Sigmoid colon (tissue), 7 donors: ENCODE data around the gene PRDM16. TPM values are rescaled to one million over a fixed set of nuclear protein-coding genes. Genes with fewer than 3 reads are reported as not detected.

Experiments
- DNase-seq: peaks from one replicate; pipeline ENCODE4 v3.0.0-alpha.2; 2019
- H3K27ac ChIP-seq, 4 donors: fragments of 200-600 bp; sonication (generic); one replicate each; pipeline ENCODE4 v1.5.1; 2016 to 2019; ENCODE audit warnings: mild to moderate bottlenecking in 1 of 4
- H3K27me3 ChIP-seq, 3 donors: fragments of 200-600 bp; sonication (generic); one replicate each; pipeline ENCODE4 v1.5.1; 2019; ENCODE audit warnings: mild to moderate bottlenecking in 1 of 3
- H3K36me3 ChIP-seq, 4 donors: fragments of 200-600 bp; sonication (generic); one replicate each; pipeline ENCODE4 v1.5.1; 2016 to 2019
- H3K4me1 ChIP-seq, 4 donors: fragments of 200-600 bp; sonication (generic); one replicate each; pipeline ENCODE4 v1.5.1; 2017 to 2019
- H3K4me3 ChIP-seq, 4 donors: fragments of 200-600 bp; sonication (generic); one replicate each; pipeline ENCODE4 v1.5.1; 2017 to 2019; ENCODE audit warnings: mild to moderate bottlenecking in 2 of 4, moderate library complexity in 1 of 4
- H3K9me3 ChIP-seq, 4 donors: fragments of 200-600 bp in 3 of 4; sonication (generic) in 3 of 4; one replicate each; pipeline versions ENCODE4 v1.5.1 to v1.6.1; 2013 to 2019
- EP300 ChIP-seq, 4 donors: sonication (generic); formaldehyde crosslinking; IDR thresholded peaks; one replicate each; pipeline ENCODE4 v1.6.1; 2017; ENCODE audit warnings: antibody characterized with exemption in 4 of 4
- POLR2A ChIP-seq, 2 donors: fragments of 450-650 bp; IDR thresholded peaks; one replicate each; pipeline ENCODE4 v1.6.1; 2016; ENCODE audit warnings: antibody characterized with exemption in 2 of 2, mild to moderate bottlenecking in 2 of 2, moderate library complexity in 2 of 2
- POLR2AphosphoS5 ChIP-seq, 4 donors: sonication (generic); formaldehyde crosslinking; IDR thresholded peaks; one replicate each; pipeline ENCODE4 v1.6.1; 2017; ENCODE audit warnings: antibody characterized with exemption in 4 of 4
- WGBS, 2 donors: extraction: QIAGEN DNeasy Blood & Tissue Kit; methylation state at CpG; one replicate each; pipeline ENCODE4 v1.1.7; 2013; 5-methylcytosine and 5-hydroxymethylcytosine counted together
- intact Hi-C: fragments of 100-400 bp; cut with DNase I; formaldehyde crosslinking; loops from one replicate; pipeline ENCODE4 v1.15.1; 2023
- polyA plus RNA-seq, 3 donors: library from polyadenylated mRNA; stranded (reverse); fragments of 200-250 nt; gene quantifications; one replicate each; pipeline ENCODE4 v1.2.3, GENCODE V29; 2013
- total RNA-seq, 4 donors: library from RNA; depleted of rRNA; stranded (reverse); fragments of >200 nt; gene quantifications; one replicate each; pipeline ENCODE4 v1.1.0, GENCODE V29; 2016
- TF ChIP-seq, protein P1 (sequence below), 4 experiments: fragments of 450-650 bp in 3 of 4; fragments of 200-600 bp in 1 of 4; IDR thresholded peaks; one replicate each; pipeline ENCODE4 v1.5.1; 2016 to 2019; ENCODE audit warnings: antibody characterized with exemption in 4 of 4, mild to moderate bottlenecking in 3 of 4, moderate library complexity in 2 of 4
- donor health status: healthy with polysubstance abuse.
- donor health status: Bipolar disorder and iron deficiency.
- donor health status: healthy.

PRDM16 gene
- total and polyA plus RNA-seq, 7 donors: under 0.01 to 1.7 (median 0.49) TPM

GRCh38 chr1:3190256-3191041 is 121.4 kb downstream of the PRDM16 start:
- H3K4me1 ChIP-seq: peaks cover 0 to 12% (median 11%) of the 10 kb centered on the region in 4 donors
- no peak overlapping the region for H3K27ac ChIP-seq
- H3K36me3 ChIP-seq: no peaks in the 10 kb centered on the region
- no peaks in the 10 kb centered on the region for H3K9me3 ChIP-seq
- intact Hi-C loops: no loop called here
- TF ChIP-seq POLR2A (IDR thresholded peaks at IDR 0.05) (no peak), POLR2AphosphoS5 (IDR thresholded peaks at IDR 0.05) (no peak), EP300 (IDR thresholded peaks at IDR 0.05) (no peak)
- TF ChIP-seq, protein P1, sequence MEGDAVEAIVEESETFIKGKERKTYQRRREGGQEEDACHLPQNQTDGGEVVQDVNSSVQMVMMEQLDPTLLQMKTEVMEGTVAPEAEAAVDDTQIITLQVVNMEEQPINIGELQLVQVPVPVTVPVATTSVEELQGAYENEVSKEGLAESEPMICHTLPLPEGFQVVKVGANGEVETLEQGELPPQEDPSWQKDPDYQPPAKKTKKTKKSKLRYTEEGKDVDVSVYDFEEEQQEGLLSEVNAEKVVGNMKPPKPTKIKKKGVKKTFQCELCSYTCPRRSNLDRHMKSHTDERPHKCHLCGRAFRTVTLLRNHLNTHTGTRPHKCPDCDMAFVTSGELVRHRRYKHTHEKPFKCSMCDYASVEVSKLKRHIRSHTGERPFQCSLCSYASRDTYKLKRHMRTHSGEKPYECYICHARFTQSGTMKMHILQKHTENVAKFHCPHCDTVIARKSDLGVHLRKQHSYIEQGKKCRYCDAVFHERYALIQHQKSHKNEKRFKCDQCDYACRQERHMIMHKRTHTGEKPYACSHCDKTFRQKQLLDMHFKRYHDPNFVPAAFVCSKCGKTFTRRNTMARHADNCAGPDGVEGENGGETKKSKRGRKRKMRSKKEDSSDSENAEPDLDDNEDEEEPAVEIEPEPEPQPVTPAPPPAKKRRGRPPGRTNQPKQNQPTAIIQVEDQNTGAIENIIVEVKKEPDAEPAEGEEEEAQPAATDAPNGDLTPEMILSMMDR (IDR thresholded peaks at IDR 0.05): no peak
- peaks cover 0 to 17% (median 10%) of the 10 kb centered on the region in 3 donors for H3K27me3 ChIP-seq
- no peak for DNase-seq
- 85% methylated on average over 32 of the region's 32 CpGs for WGBS, 2 donors
- no peak overlapping the region for H3K4me3 ChIP-seq

- intact Hi-C loops: no loop called here
- no peak overlapping the region for H3K4me3 ChIP-seq
- H3K36me3 ChIP-seq: no peaks in the 10 kb centered on the region
- no peaks in the 10 kb centered on the region for H3K4me1 ChIP-seq
- 38 to 77% methylated on average over 6 of the region's 6 CpGs for WGBS, 2 donors
- H3K9me3 ChIP-seq: no peaks in the 10 kb centered on the region
- no peak for DNase-seq
- H3K27ac ChIP-seq: no peak overlapping the region
- no peaks in the 10 kb centered on the region for H3K27me3 ChIP-seq
- TF ChIP-seq EP300 (IDR thresholded peaks at IDR 0.05) (no peak), POLR2A (IDR thresholded peaks at IDR 0.05) (no peak), POLR2AphosphoS5 (IDR thresholded peaks at IDR 0.05) (no peak)
- TF ChIP-seq, protein P1 (IDR thresholded peaks at IDR 0.05): no peak
Observed at GRCh38 chr1:3192361-3192760, 123.4 kb downstream of the PRDM16 start.

- Histone ChIP-seq H3K4me3 (no peak overlapping the region), H3K36me3 (no peaks in the 10 kb centered on the region), H3K4me1 (no peaks in the 10 kb centered on the region), H3K9me3 (no peaks in the 10 kb centered on the region), H3K27me3 (no peaks in the 10 kb centered on the region), H3K27ac (no peak overlapping the region)
- TF ChIP-seq, protein P1 (IDR thresholded peaks at IDR 0.05): no peak
- TF ChIP-seq POLR2A (IDR thresholded peaks at IDR 0.05) (no peak), EP300 (IDR thresholded peaks at IDR 0.05) (no peak), POLR2AphosphoS5 (IDR thresholded peaks at IDR 0.05) (no peak)
- 87 to 93% methylated on average over 18 of the region's 18 CpGs for WGBS, 2 donors
- no peak for DNase-seq
- intact Hi-C loops: no loop called here
Observed at GRCh38 chr1:3192825-3193224, 123.8 kb downstream of the PRDM16 start.

- Histone ChIP-seq H3K4me3 (no peak overlapping the region), H3K27me3 (no peaks in the 10 kb centered on the region), H3K9me3 (no peaks in the 10 kb centered on the region), H3K4me1 (no peaks in the 10 kb centered on the region), H3K27ac (no peak overlapping the region), H3K36me3 (no peaks in the 10 kb centered on the region)
- intact Hi-C loops: no loop called here
- TF ChIP-seq EP300 (IDR thresholded peaks at IDR 0.05) (no peak), POLR2AphosphoS5 (IDR thresholded peaks at IDR 0.05) (no peak), POLR2A (IDR thresholded peaks at IDR 0.05) (no peak)
- TF ChIP-seq, protein P1 (IDR thresholded peaks at IDR 0.05): no peak
- DNase-seq: no peak
- WGBS, 2 donors: 68 to 76% methylated on average over 11 of the region's 11 CpGs
Observed at GRCh38 chr1:3193811-3194210, 124.8 kb downstream of the PRDM16 start.
